HG03039 (cell line): ENCODE results near the gene EPG5.

Source experiments
- ATAC-seq: cut with Tn5 transposase; IDR thresholded peaks from one replicate; pipeline ENCODE4 v1.9.1; 2021; ENCODE audit warnings: mild to moderate bottlenecking, moderate library complexity; ENCODE audit not compliant: unreplicated experiment

The EPG5 gene

DNA sequence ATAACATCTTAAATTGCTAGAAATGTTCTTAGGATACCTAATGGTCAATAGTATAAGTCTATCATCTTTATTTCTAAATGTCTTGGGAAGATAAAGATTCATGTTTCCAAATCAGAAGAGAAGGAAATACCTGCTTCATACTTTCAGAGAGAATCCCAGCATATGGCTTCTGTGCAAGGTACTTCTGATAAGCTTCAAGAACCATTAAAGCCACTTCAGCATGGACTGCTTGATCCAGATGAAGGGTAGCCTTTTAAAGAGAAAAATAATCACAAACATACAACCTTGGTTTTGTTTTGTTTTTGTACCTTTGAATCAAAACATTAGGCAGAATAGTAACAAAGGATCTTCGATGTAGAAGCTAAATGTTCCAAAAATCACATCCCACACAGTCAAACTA is 44.0 kb downstream of the EPG5 start:
- no peak for ATAC-seq

GRCh38 chr18:45920367-45920766 is 46.8 kb downstream of the EPG5 start:
- ATAC-seq, result no peak

DNA sequence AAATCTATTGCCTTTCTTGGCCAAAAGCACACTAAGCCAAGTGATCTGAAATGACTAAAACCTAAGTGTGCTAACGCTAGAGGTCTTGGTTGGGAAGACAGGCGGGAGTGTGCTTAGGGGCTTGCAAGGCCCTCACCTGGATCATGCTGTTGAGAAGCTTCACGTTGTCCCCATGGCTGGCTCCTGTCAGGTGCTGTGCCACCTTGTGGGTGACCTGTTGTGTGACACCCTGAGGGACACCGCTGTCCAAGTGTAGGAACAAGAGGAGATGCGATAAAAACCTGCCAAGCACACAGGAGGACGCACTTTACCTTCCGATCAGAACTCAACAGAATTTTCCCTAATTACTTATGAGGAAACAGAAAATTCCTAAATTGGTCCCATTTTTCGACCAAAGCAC is 50.8 kb downstream of the EPG5 start:
- ATAC-seq, result no peak

GRCh38 chr18:45913276-45913675 is 53.9 kb downstream of the EPG5 start:
- no peak for ATAC-seq

GRCh38 chr18:45910405-45911023 is 56.6 kb downstream of the EPG5 start:
- ATAC-seq, result no peak

GRCh38 chr18:45901654-45902210 is 65.4 kb downstream of the EPG5 start:
- ATAC-seq, result no peak

DNA sequence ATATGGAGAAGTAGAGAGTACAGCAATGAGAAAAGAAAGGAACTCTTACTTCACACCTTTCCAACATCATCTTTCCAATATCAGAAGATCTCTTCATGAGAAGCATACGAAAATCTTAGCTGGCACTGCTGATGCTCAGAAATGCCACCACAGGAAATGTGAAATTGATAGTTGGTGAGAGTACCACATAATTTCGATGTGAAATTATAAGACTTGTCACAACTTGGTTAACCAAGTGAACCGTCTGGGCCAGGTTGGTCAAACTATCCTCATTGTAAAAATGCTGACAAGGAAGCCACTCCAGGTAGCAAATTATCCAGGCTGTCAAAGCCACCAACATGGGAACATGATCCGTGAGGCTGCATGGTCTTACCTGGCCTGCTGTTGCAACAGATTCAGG is 66.5 kb downstream of the EPG5 start:
- no peak for ATAC-seq

DNA sequence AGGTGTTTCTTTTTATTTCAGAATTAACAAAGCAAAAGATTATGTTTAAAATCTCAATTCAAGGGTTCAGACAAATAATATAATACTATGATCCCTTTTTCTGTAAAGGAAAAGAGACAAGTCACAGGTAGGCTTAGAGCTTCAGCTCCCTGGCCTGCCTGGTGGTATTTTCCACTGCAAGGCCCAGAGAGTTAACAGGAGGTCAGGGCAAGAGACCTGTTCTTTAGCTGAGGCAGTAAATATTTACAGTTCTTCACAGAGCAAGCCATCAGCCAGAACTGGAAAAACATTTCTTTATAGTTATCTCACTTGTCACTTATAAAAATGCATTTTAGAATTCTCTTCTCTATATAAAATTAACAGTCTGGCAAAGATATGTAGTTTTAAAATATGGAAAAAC is 70.1 kb downstream of the EPG5 start:
- ATAC-seq, result no peak

DNA sequence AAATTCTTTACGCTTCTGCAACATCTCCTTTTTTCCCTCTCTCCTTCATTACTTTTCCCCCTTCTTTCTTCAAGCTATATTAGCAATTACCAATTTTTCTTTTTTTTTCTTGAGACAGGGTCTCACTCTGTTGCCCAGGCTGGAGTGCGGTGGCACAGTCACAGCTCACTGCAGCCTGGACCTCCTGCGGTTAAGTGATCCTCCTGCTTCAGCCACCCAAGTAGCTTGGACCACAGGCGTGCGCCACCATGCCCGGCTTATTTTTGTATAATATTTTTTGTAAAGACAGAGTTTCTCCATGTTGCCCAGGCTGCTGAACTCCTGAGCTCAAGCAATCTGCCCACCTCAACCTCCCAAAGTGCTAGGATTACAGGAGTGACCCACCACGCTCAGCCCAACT is 70.7 kb downstream of the EPG5 start:
- no peak for ATAC-seq

DNA sequence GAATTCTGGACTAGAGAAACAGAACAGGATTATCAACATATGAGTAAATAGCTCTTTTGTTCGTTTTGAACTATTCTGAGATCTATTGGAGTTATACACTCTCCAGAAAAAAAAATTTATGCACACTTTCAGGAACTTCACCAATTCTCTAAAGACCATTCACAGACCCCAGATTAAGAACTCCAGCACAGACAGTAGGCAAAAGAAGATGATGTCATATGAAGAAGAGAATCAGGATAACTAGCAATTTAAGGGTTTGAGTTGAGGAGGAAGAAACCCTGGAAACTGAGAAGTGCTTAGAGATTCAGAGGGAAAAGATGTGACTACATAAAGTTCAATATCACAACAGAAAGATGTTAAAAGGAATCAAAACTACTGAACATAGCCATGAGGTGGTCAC is 71.8 kb downstream of the EPG5 start:
- no peak for ATAC-seq

GRCh38 chr18:45894818-45895217 is 72.3 kb downstream of the EPG5 start:
- no peak for ATAC-seq

GRCh38 chr18:45891806-45892205 is 75.3 kb downstream of the EPG5 start:
- ATAC-seq, result no peak

DNA sequence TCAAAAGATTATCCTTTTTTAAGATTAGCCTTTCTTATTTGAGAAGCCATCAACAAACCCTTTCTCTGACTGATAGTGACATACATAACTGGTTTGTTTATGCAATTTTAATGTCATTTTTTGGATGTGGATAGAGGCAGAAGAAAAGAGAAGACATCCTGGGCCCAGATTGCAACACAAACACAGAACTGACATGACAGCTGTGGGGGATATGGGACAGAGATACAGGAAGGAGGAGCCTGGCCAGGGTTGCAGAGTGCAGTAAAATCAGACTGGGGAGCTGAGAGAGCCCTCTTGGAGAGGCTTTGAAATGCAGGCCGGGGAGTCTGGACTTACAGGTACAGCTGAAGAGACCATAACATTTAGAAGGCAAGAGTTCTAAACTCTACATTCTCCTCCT is 76.5 kb downstream of the EPG5 start:
- no peak for ATAC-seq

DNA sequence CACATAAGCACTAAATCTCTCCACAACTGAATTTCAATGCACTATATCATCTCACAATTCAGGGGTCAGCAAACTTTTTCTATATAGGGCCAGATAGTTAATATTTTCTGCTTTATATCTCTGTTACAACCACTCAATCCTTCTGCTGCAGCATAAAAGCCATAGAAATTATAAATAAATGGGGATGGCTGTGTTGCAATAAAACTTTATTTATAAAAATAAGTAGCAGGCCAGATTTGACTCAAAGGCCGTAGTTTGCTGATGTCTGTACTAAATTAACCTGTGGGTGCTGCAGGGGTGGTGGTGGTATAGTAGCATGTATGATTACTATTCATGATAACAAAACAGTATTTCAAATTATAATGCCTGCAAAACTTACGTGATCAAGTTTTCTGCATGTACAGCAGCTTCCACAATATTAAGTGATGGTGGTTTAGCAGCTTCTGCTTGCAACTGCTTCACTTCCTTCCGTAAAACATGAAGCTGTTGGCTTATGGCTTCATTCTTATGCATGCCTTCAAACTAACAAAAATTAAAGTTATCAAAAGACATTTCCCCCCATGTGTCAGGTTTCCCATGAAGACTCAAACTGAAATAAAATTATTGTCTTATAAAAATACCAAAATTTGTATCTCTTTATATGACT is 77.6 kb downstream of the EPG5 start:
- no peak for ATAC-seq

DNA sequence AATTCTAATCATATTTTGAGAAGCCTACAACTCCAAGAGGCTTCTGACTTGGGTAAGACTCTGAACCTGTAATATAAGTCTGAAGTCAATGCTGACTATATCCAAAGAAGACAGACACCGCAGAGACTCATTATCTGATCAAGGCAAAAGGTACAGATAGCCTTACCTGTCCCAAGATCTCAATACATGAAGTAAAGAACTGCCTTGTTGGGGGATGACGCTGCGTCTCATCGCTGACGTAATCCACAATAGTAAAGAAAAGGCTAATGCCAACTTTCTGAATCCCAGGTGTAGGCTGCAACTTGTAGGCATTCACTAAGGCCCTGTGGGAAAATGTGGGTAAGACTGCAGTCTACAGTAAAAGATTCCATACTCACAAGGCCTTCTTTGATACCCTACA is 79.5 kb downstream of the EPG5 start:
- ATAC-seq, result no peak

- ATAC-seq, result no peak
These were observed 86.1 kb downstream of the EPG5 start for GRCh38 chr18:45880876-45881558.

- ATAC-seq, result peak; percentile 79
These were observed 87.2 kb downstream of the EPG5 start for GRCh38 chr18:45879681-45880655.

DNA sequence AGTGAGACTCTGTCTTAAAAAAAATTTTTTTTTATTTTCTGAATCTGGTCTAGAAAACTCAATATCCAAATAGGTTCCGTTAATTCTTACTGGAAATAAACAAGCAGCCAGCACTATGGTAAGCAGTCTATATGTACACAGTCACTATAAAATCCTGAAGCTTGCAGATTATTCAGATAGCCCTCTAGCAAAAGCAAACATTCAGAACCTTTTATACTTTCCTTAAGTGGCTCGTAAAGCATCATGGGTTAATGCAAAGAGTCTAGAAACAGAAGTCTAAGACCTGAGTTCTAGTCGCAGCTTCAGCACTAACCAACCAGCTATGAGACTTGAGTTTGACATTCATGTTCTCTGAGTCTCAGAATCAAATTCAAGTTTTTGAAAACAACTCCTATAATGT is 89.7 kb downstream of the EPG5 start:
- no peak for ATAC-seq

DNA sequence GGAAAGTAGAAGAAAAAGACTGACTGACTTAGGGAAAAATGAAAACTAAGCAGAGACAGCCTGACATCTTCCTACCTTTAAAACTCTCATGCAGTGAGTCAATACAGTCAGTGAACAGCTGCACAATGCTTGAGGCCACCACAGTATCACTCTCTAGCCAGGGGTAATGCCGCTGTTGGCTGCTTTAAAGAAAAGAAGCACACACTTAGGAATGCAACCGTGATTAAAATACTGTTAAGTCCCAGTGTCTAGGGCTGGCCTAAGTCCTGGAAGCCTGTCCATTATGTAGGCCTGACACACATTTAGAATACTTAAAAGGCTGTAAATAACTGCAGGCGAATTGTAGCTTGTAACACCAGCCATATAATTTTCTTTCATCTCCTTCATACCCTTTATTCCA is 91.0 kb downstream of the EPG5 start:
- ATAC-seq, result no peak

DNA sequence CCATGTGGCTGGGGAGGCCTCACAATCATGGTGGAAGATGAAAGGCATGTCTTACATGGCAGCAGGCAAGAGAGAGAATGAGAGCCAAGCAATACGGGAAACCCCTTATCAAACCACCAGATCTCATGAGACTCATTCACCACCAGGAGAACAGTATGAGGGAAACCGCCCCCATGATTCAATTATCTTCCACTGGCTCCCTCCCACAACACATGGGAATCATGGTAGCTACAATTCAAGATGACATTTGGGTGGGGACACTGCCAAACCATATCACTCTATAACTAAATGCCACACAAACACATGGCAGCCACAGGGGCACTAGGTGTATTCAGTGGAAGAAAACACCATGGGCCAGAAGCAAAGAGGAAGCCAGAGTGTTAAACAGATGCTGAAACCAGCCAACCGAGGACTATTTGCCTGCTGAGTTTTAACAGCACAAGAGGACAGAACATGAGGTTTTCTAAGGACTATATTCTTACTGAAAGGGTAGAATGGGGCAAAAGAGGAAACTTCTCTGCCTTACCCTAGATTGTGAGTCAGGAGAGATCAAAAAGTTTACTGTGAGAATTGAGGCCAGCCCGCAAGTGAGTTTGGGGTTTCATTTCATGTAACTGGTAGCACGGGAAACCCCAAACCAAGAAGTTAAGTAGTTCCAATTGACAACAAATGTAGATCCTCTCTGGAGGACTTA is 92.5 kb downstream of the EPG5 start:
- ATAC-seq, result peak; percentile 89
